ENCODE measurements around the gene FHDC1.

GRCh38 chr4:152940461-152940860, 4.3 kb downstream of the FHDC1 start:
- no peak for TF ChIP-seq CTCF (IDR thresholded peaks at IDR 0.05; ENCODE audit: low read length)
- TF ChIP-seq EZH2 (IDR thresholded peaks at IDR 0.05; ENCODE audit: borderline replicate concordance, low read length) = no peak

Measured in OCI-LY1 (cell line).